Fibroblast of skin of right biceps (primary cell): ENCODE results near the gene GPR50.

ENCODE experiments used
- DNase-seq: peaks from one replicate; pipeline ENCODE4 v3.0.0-alpha.2; 2013

GPR50 gene

DNA sequence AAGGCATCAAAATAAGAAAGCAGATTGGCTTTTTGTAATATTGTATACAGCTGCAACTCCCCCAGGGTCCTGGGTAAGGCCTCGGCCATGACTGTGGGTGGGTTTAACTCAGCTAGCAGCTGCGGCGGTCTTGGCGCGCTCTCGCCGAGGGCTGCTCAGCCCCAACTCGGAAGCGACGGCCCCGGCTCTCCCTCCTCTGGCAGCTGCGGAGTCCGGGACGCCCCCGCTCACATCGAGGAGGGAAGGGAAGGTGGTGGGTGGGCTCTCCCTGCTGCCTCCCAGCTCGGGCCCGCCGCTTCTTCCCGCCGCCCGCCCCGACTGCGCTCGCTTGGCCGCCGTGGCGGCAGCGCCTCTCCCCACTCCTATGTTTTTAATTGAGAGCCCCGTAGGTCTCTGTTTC is 51.2 kb downstream of the GPR50 start:
- no peak for DNase-seq

GRCh38 chrX:151228935-151229334 is 52.6 kb downstream of the GPR50 start:
- peak; percentile 1 for DNase-seq
